SU-DHL-6 (cell line): ENCODE measurements around the gene TRIM2.

Source experiments
- H2AFZ ChIP-seq: fragments of 200-600 bp; sonication (generic); 2 replicates; pipeline ENCODE4 v1.6.1; 2014; ENCODE audit warnings: low read depth, mild to moderate bottlenecking, moderate library complexity, mixed read lengths, antibody characterized with exemption, low read length; ENCODE audit not compliant: severe bottlenecking
- H3F3A ChIP-seq: fragments of 200-600 bp; shearing (Covaris generic); 2 replicates; pipeline ENCODE4 v1.6.0; 2016; ENCODE audit warnings: antibody characterized with exemption, mild to moderate bottlenecking; ENCODE audit not compliant: insufficient read depth
- H3K27ac ChIP-seq: fragments of 200-600 bp; sonication (generic); 2 replicates; pipeline ENCODE4 v1.5.1; 2016; ENCODE audit warnings: low read depth, mild to moderate bottlenecking, low read length, moderate library complexity, mixed read lengths
- H3K27me3 ChIP-seq: fragments of 200-600 bp; sonication (generic), shearing (Covaris generic); 2 replicates; pipeline ENCODE4 v1.6.0; 2014; ENCODE audit warnings: mild to moderate bottlenecking, low read length
- H3K36me3 ChIP-seq: fragments of 200-600 bp; sonication (generic); 2 replicates; pipeline ENCODE4 v1.6.1; 2014; ENCODE audit warnings: mild to moderate bottlenecking, low read length, mixed read lengths
- H3K4me2 ChIP-seq: fragments of 300-600, 200-600 bp; shearing (Covaris generic), sonication (generic); 2 replicates; pipeline ENCODE4 v1.6.0; 2014; ENCODE audit warnings: low read length, low read depth, mild to moderate bottlenecking; ENCODE audit not compliant: poor library complexity, severe bottlenecking
- H3K4me3 ChIP-seq: fragments of 200-600 bp; sonication (generic); 2 replicates; pipeline ENCODE4 v1.5.1; 2014; ENCODE audit warnings: antibody characterized with exemption, low read length, mild to moderate bottlenecking, mixed read lengths; ENCODE audit not compliant: insufficient read depth, poor library complexity, severe bottlenecking
- H3K79me2 ChIP-seq: fragments of 200-600 bp; sonication (generic); 2 replicates; pipeline ENCODE4 v1.6.1; 2014; ENCODE audit warnings: mild to moderate bottlenecking, low read length, moderate library complexity; ENCODE audit not compliant: insufficient read depth
- H3K9ac ChIP-seq: fragments of 200-600 bp; sonication (generic); 2 replicates; pipeline ENCODE4 v1.7.0; 2014; ENCODE audit warnings: mild to moderate bottlenecking, low read length
- H3K9me2 ChIP-seq: fragments of 200-600 bp; sonication (generic); replicated peaks from 2 replicates; pipeline ENCODE4 v1.6.1; 2014; ENCODE audit warnings: low read length; ENCODE audit not compliant: insufficient read depth
- H3K9me3 ChIP-seq: fragments of 200-600 bp; sonication (generic); 2 replicates; pipeline ENCODE4 v1.6.1; 2014; ENCODE audit warnings: low read length, mixed read lengths; ENCODE audit not compliant: insufficient read depth
- H4K20me1 ChIP-seq: fragments of 200-600 bp; sonication (generic); 2 replicates; pipeline ENCODE4 v1.6.1; 2014; ENCODE audit warnings: low read depth, mild to moderate bottlenecking, antibody characterized with exemption, low read length, moderate library complexity, mixed read lengths
- CTCF ChIP-seq: fragments of 200-600 bp; sonication (generic); IDR thresholded peaks from one replicate; pipeline ENCODE4 v1.5.1; 2017; ENCODE audit warnings: antibody characterized with exemption, mild to moderate bottlenecking, low read length, moderate library complexity; ENCODE audit not compliant: insufficient read depth, poor library complexity, severe bottlenecking
- EZH2phosphoT487 ChIP-seq: fragments of 200-600 bp; sonication (generic), shearing (Covaris generic); conservative IDR thresholded peaks from 2 replicates; pipeline ENCODE4 v1.6.1; 2018; ENCODE audit warnings: mild to moderate bottlenecking, antibody characterized with exemption, low read length, moderate library complexity, mixed read lengths

Gene TRIM2

GRCh38 chr4:153241295-153241694 lies 37.1 kb downstream of the TRIM2 start:
- H3K27ac ChIP-seq, result no peak overlapping the region
- H3F3A ChIP-seq, result no peaks in the 10 kb centered on the region

GRCh38 chr4:153241970-153242838 lies 38.0 kb downstream of the TRIM2 start:
- H3K9me2 ChIP-seq, result no peaks in the 10 kb centered on the region
- H3K36me3 ChIP-seq, result no peaks in the 10 kb centered on the region
- no peak overlapping the region for H2AFZ ChIP-seq
- H3K27me3 ChIP-seq, result no peaks in the 10 kb centered on the region
- H3K9ac ChIP-seq, result no peak overlapping the region
- H3K27ac ChIP-seq, result no peak overlapping the region
- no peaks in the 10 kb centered on the region for H3K79me2 ChIP-seq
- no peak overlapping the region for H3K4me3 ChIP-seq
- no peaks in the 10 kb centered on the region for H4K20me1 ChIP-seq
- H3K4me2 ChIP-seq, result no peak overlapping the region
- H3F3A ChIP-seq, result no peaks in the 10 kb centered on the region
- H3K9me3 ChIP-seq, result no peaks in the 10 kb centered on the region
- TF ChIP-seq EZH2phosphoT487, result no peak

More at GRCh38 chr4:153241295-153241694, 37.1 kb downstream of the TRIM2 start:
- H2AFZ ChIP-seq, result no peak overlapping the region
- TF ChIP-seq EZH2phosphoT487 (no peak), CTCF (no peak)
- H3K79me2 ChIP-seq, result no peaks in the 10 kb centered on the region
- no peaks in the 10 kb centered on the region for H3K9me3 ChIP-seq
- H3K4me3 ChIP-seq, result no peak overlapping the region
- H4K20me1 ChIP-seq, result no peaks in the 10 kb centered on the region
- H3K9me2 ChIP-seq, result no peaks in the 10 kb centered on the region
- H3K9ac ChIP-seq, result no peak overlapping the region
- no peaks in the 10 kb centered on the region for H3K27me3 ChIP-seq
- H3K36me3 ChIP-seq, result no peaks in the 10 kb centered on the region
- H3K4me2 ChIP-seq, result no peak overlapping the region

- H3K4me3 ChIP-seq, result no peak overlapping the region
- H3K27me3 ChIP-seq, result no peaks in the 10 kb centered on the region
- H3K79me2 ChIP-seq, result no peaks in the 10 kb centered on the region
- H3K27ac ChIP-seq, result no peak overlapping the region
- H4K20me1 ChIP-seq, result no peaks in the 10 kb centered on the region
- H3K9ac ChIP-seq, result no peak overlapping the region
- no peaks in the 10 kb centered on the region for H3K9me3 ChIP-seq
- no peaks in the 10 kb centered on the region for H3K9me2 ChIP-seq
- H3K36me3 ChIP-seq, result no peaks in the 10 kb centered on the region
- no peak for TF ChIP-seq EZH2phosphoT487
- no peak for TF ChIP-seq CTCF
- no peak overlapping the region for H2AFZ ChIP-seq
- no peak overlapping the region for H3K4me2 ChIP-seq
- H3F3A ChIP-seq, result no peaks in the 10 kb centered on the region
These were observed 38.6 kb downstream of the TRIM2 start for GRCh38 chr4:153242839-153243324.

GRCh38 chr4:153243468-153243867 lies 39.2 kb downstream of the TRIM2 start:
- no peaks in the 10 kb centered on the region for H3K9me3 ChIP-seq
- H3K4me2 ChIP-seq, result no peak overlapping the region

More at GRCh38 chr4:153243468-153243867, 39.2 kb downstream of the TRIM2 start:
- Histone ChIP-seq H3K4me3 (no peak overlapping the region), H4K20me1 (no peaks in the 10 kb centered on the region), H3K79me2 (no peaks in the 10 kb centered on the region), H3K9me2 (no peaks in the 10 kb centered on the region), H3K27me3 (no peaks in the 10 kb centered on the region), H3K9ac (no peak overlapping the region), H2AFZ (no peak overlapping the region), H3F3A (no peaks in the 10 kb centered on the region), H3K27ac (no peak overlapping the region), H3K36me3 (no peaks in the 10 kb centered on the region)
- TF ChIP-seq EZH2phosphoT487 (no peak), CTCF (no peak)
